WI38 (cell line): ENCODE data around the gene CKS1B.

Experiments used
- H3K4me3 ChIP-seq: 2 replicates; pipeline ENCODE4 v1.5.1; 2011; ENCODE audit warnings: low read depth, mild to moderate bottlenecking, control low read depth, low read length
- CTCF ChIP-seq: IDR thresholded peaks from 2 replicates; pipeline ENCODE4 v1.5.1; 2012; ENCODE audit warnings: low read depth, mild to moderate bottlenecking, control low read depth, low read length

CKS1B gene

GRCh38 chr1:155022136-155022926 lies 47.9 kb downstream of the CKS1B start:
- H3K4me3 ChIP-seq: no peak overlapping the region
- no peak for TF ChIP-seq CTCF

GRCh38 chr1:155022927-155023236 lies 48.4 kb downstream of the CKS1B start:
- TF ChIP-seq CTCF: no peak
- no peak overlapping the region for H3K4me3 ChIP-seq

- H3K4me3 ChIP-seq: no peak overlapping the region
- TF ChIP-seq CTCF: no peak
Observed at GRCh38 chr1:155023627-155024026, 49.1 kb downstream of the CKS1B start.

GRCh38 chr1:155024315-155024714 lies 49.8 kb downstream of the CKS1B start:
- TF ChIP-seq CTCF: no peak
- H3K4me3 ChIP-seq: no peak overlapping the region

GRCh38 chr1:155026154-155026553 lies 51.7 kb downstream of the CKS1B start:
- no peak for TF ChIP-seq CTCF
- no peak overlapping the region for H3K4me3 ChIP-seq

GRCh38 chr1:155026588-155026987 lies 52.1 kb downstream of the CKS1B start:
- no peak overlapping the region for H3K4me3 ChIP-seq
- TF ChIP-seq CTCF: no peak
